Neural progenitor cell (in vitro differentiated cells): ENCODE measurements around the gene FAM3B.

ENCODE experiments used
- CTCF ChIP-seq: fragments of 200-600 bp; sonication (generic); IDR thresholded peaks from 2 replicates; pipeline ENCODE4 v1.5.1; 2017; ENCODE audit warnings: antibody characterized with exemption, mild to moderate bottlenecking
- EZH2 ChIP-seq: fragments of 200-600 bp; sonication (generic); IDR thresholded peaks from 2 replicates; pipeline ENCODE4 v1.6.1; 2017; ENCODE audit warnings: antibody characterized with exemption, mild to moderate bottlenecking, moderate library complexity
- EZH2phosphoT487 ChIP-seq: fragments of 200-600 bp; sonication (generic); IDR thresholded peaks from 2 replicates; pipeline ENCODE4 v1.6.1; 2017; ENCODE audit warnings: antibody characterized with exemption

GRCh38 chr21:41269535-41269934 lies 47.1 kb upstream of the FAM3B start:
- TF ChIP-seq CTCF (no peak), EZH2phosphoT487 (no peak), EZH2 (no peak)
